ENCODE results near the gene GSTT4. TPM values are rescaled to one million over a fixed set of nuclear protein-coding genes. Genes with fewer than 3 reads are reported as not detected.

The GSTT4 gene
- total RNA-seq, 4 donors from 2014 or later: not detected

GRCh38 chr22:24008022-24008283 is 2.7 kb upstream of the GSTT4 start:
- no peaks in the 10 kb centered on the region for H3K27me3 ChIP-seq
- H3K36me3 ChIP-seq: no peaks in the 10 kb centered on the region
- intact Hi-C loops (cut with DNase I; ENCODE audit: low total_unique reads): no loop called here
- DNase-seq: no peak
- no peaks in the 10 kb centered on the region for H3K9me3 ChIP-seq
- no peak overlapping the region for H3K27ac ChIP-seq
- TF ChIP-seq POLR2A (IDR thresholded peaks at IDR 0.05) (no peak), CTCF (IDR thresholded peaks at IDR 0.05) (no peak)
- no peak overlapping the region for H3K4me3 ChIP-seq
- H3K4me1 ChIP-seq: no peaks in the 10 kb centered on the region

GRCh38 chr22:24007253-24008021 is 2.2 kb upstream of the GSTT4 start:
- H3K4me1 ChIP-seq: no peaks in the 10 kb centered on the region
- TF ChIP-seq POLR2A (IDR thresholded peaks at IDR 0.05) (no peak), CTCF (IDR thresholded peaks at IDR 0.05) (no peak)
- no peak overlapping the region for H3K27ac ChIP-seq
- H3K27me3 ChIP-seq: no peaks in the 10 kb centered on the region
- no peak for DNase-seq
- intact Hi-C loops (cut with DNase I; ENCODE audit: low total_unique reads): no loop called here
- H3K9me3 ChIP-seq: no peaks in the 10 kb centered on the region
- H3K4me3 ChIP-seq: no peak overlapping the region
- no peaks in the 10 kb centered on the region for H3K36me3 ChIP-seq

- no peak for DNase-seq
- no peak overlapping the region for H3K4me3 ChIP-seq
- TF ChIP-seq CTCF (IDR thresholded peaks at IDR 0.05) (no peak), POLR2A (IDR thresholded peaks at IDR 0.05) (no peak)
- no peaks in the 10 kb centered on the region for H3K36me3 ChIP-seq
- intact Hi-C loops (cut with DNase I; ENCODE audit: low total_unique reads): no loop called here
- H3K4me1 ChIP-seq: no peaks in the 10 kb centered on the region
- H3K27ac ChIP-seq: no peak overlapping the region
- no peaks in the 10 kb centered on the region for H3K9me3 ChIP-seq
- H3K27me3 ChIP-seq: no peaks in the 10 kb centered on the region
These were observed 1.6 kb upstream of the GSTT4 start for GRCh38 chr22:24006914-24007214.

GRCh38 chr22:24006207-24006913 is 1.1 kb upstream of the GSTT4 start:
- H3K27ac ChIP-seq: no peak overlapping the region
- intact Hi-C loops (cut with DNase I; ENCODE audit: low total_unique reads): no loop called here

More at GRCh38 chr22:24006207-24006913, 1.1 kb upstream of the GSTT4 start:
- TF ChIP-seq CTCF (IDR thresholded peaks at IDR 0.05) (no peak), POLR2A (IDR thresholded peaks at IDR 0.05) (no peak)
- Histone ChIP-seq H3K9me3 (no peaks in the 10 kb centered on the region), H3K27me3 (no peaks in the 10 kb centered on the region), H3K4me3 (no peak overlapping the region), H3K4me1 (no peaks in the 10 kb centered on the region), H3K36me3 (no peaks in the 10 kb centered on the region)
- DNase-seq: no peak

Measured in uterus (tissue), 4 donors.